ENCODE measurements around the gene MAP3K8.

Gene MAP3K8

DNA sequence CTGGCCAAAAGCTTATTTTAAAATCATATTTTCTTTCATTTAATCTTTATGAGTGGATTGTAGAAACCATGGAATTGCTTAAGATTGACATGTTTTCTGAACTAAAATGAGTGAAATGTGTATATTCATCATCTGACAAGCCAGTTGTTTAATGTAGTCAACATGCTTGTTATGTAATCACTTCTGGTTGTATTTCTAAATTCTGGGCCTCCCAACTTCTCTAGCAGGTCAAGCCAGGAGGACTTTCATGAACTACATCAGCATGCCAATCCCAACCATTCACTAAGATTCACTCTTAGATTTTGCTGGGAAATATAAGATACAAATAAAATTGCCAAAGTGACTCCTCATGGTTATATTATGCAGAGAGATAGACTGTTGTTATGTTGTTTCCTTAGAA, 21.1 kb upstream of the MAP3K8 start:
- no peak for TF ChIP-seq SIN3A (IDR thresholded peaks at IDR 0.05; ENCODE audit: borderline replicate concordance, insufficient read depth, low read length)

GRCh38 chr10:30413996-30414576, 19.9 kb upstream of the MAP3K8 start:
- TF ChIP-seq POLR2AphosphoS5 (IDR thresholded peaks at IDR 0.05; ENCODE audit: low read depth, low read length) (no peak), SIN3A (IDR thresholded peaks at IDR 0.05; ENCODE audit: borderline replicate concordance, insufficient read depth, low read length) (no peak), FOXP2 (optimal IDR thresholded peaks at IDR 0.05; ENCODE audit: borderline replicate concordance, extremely low read depth, extremely low read length, insufficient read depth) (no peak), TAF1 (IDR thresholded peaks at IDR 0.05; ENCODE audit: borderline replicate concordance, insufficient read depth, low read length) (no peak)
- TF ChIP-seq, protein P1, sequence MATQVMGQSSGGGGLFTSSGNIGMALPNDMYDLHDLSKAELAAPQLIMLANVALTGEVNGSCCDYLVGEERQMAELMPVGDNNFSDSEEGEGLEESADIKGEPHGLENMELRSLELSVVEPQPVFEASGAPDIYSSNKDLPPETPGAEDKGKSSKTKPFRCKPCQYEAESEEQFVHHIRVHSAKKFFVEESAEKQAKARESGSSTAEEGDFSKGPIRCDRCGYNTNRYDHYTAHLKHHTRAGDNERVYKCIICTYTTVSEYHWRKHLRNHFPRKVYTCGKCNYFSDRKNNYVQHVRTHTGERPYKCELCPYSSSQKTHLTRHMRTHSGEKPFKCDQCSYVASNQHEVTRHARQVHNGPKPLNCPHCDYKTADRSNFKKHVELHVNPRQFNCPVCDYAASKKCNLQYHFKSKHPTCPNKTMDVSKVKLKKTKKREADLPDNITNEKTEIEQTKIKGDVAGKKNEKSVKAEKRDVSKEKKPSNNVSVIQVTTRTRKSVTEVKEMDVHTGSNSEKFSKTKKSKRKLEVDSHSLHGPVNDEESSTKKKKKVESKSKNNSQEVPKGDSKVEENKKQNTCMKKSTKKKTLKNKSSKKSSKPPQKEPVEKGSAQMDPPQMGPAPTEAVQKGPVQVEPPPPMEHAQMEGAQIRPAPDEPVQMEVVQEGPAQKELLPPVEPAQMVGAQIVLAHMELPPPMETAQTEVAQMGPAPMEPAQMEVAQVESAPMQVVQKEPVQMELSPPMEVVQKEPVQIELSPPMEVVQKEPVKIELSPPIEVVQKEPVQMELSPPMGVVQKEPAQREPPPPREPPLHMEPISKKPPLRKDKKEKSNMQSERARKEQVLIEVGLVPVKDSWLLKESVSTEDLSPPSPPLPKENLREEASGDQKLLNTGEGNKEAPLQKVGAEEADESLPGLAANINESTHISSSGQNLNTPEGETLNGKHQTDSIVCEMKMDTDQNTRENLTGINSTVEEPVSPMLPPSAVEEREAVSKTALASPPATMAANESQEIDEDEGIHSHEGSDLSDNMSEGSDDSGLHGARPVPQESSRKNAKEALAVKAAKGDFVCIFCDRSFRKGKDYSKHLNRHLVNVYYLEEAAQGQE (IDR thresholded peaks at IDR 0.05; ENCODE audit: insufficient read depth in 1 of 2, low read depth in 2 of 2, low read length in 2 of 2) = no peak

- TF ChIP-seq, protein P1 (IDR thresholded peaks at IDR 0.05; ENCODE audit: insufficient read depth in 1 of 2, low read depth in 2 of 2, low read length in 2 of 2) = no peak
- TF ChIP-seq FOXP2 (optimal IDR thresholded peaks at IDR 0.05; ENCODE audit: borderline replicate concordance, extremely low read depth, extremely low read length, insufficient read depth) = no peak
- TF ChIP-seq POLR2AphosphoS5 (IDR thresholded peaks at IDR 0.05; ENCODE audit: low read depth, low read length) = no peak
- no peak for TF ChIP-seq SIN3A (IDR thresholded peaks at IDR 0.05; ENCODE audit: borderline replicate concordance, insufficient read depth, low read length)
- TF ChIP-seq TAF1 (IDR thresholded peaks at IDR 0.05; ENCODE audit: borderline replicate concordance, insufficient read depth, low read length) = no peak
These were observed 18.4 kb upstream of the MAP3K8 start for GRCh38 chr10:30415593-30415992.

- TF ChIP-seq TAF1 (IDR thresholded peaks at IDR 0.05; ENCODE audit: borderline replicate concordance, insufficient read depth, low read length) (no peak), FOXP2 (optimal IDR thresholded peaks at IDR 0.05; ENCODE audit: borderline replicate concordance, extremely low read depth, extremely low read length, insufficient read depth) (no peak), POLR2AphosphoS5 (IDR thresholded peaks at IDR 0.05; ENCODE audit: low read depth, low read length) (no peak), SIN3A (IDR thresholded peaks at IDR 0.05; ENCODE audit: borderline replicate concordance, insufficient read depth, low read length) (no peak)
- TF ChIP-seq, protein P1 (IDR thresholded peaks at IDR 0.05; ENCODE audit: insufficient read depth in 1 of 2, low read depth in 2 of 2, low read length in 2 of 2) = no peak
These were observed 16.7 kb upstream of the MAP3K8 start for GRCh38 chr10:30417301-30417700.

DNA sequence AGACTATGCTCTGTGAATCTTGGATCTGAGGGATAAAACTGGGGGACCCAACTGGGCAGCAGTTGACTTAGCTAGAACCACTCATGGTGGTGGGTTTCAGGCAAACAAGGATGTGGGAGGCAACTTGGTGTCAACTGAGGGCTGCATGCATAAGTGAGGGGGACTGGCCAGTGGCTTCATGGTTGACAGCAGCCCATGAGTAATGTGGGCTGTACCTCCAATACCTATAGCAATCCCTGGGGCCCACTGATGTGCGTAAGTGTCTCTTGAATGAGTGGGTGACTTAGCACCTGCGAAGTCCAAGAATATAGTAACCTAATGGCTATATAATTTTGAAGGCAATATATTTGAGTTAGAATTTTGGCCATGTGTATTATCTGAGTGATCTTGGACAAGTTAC, 13.7 kb upstream of the MAP3K8 start:
- TF ChIP-seq FOXP2 (optimal IDR thresholded peaks at IDR 0.05; ENCODE audit: borderline replicate concordance, extremely low read depth, extremely low read length, insufficient read depth) (no peak), POLR2AphosphoS5 (IDR thresholded peaks at IDR 0.05; ENCODE audit: low read depth, low read length) (no peak), SIN3A (IDR thresholded peaks at IDR 0.05; ENCODE audit: borderline replicate concordance, insufficient read depth, low read length) (no peak)

DNA sequence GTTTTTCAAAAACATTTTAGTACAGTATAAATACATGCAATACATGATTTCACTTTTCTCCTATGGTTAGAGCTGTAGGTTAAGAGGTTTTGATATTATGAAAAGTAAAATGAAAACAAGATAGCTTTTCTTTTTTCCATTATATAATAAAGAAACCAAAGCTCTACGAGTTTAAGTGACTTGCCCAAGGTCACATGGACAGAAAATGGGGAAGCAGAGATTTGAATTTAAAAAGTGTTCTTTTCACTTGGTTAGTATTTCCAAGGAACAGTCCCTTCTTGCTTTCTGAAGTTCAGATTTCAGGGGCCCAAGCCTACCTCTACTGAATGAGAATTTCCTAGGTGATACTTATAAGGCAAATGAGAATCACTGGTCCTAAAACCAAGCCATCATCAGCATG, 13.2 kb upstream of the MAP3K8 start:
- TF ChIP-seq TAF1 (IDR thresholded peaks at IDR 0.05; ENCODE audit: borderline replicate concordance, insufficient read depth, low read length) = no peak
- no peak for TF ChIP-seq POLR2AphosphoS5 (IDR thresholded peaks at IDR 0.05; ENCODE audit: low read depth, low read length)
- TF ChIP-seq, protein P1 (IDR thresholded peaks at IDR 0.05; ENCODE audit: insufficient read depth in 1 of 2, low read depth in 2 of 2, low read length in 2 of 2) = no peak
- TF ChIP-seq SIN3A (IDR thresholded peaks at IDR 0.05; ENCODE audit: borderline replicate concordance, insufficient read depth, low read length) = no peak
- TF ChIP-seq FOXP2 (optimal IDR thresholded peaks at IDR 0.05; ENCODE audit: borderline replicate concordance, extremely low read depth, extremely low read length, insufficient read depth) = no peak
